ENCODE data around the gene PDE4D. TPM values are rescaled to one million over a fixed set of nuclear protein-coding genes. Genes with fewer than 3 reads are reported as not detected.

PDE4D gene
- polyA plus RNA-seq, 1 donor (not counting 4 experiments of a cell fraction or from before 2014, with no cell fraction given), result 3.6 TPM

GRCh38 chr5:59591162-59591561 lies 302.4 kb downstream of the PDE4D start:
- Histone ChIP-seq H3K4me1 (ENCODE audit: control insufficient read depth, extremely low read depth, insufficient read depth, low read length) (peaks cover 32% of the 10 kb centered on the region), H3K27ac (ENCODE audit: control insufficient read depth, insufficient read depth, low read length) (peak overlapping the region; percentile 90), H3K4me2 (ENCODE audit: control insufficient read depth, extremely low read depth, insufficient read depth, low read depth, low read length) (peak overlapping the region; percentile 85), H3K36me3 (ENCODE audit: control insufficient read depth in 2 of 2, extremely low read depth in 1 of 2, insufficient read depth in 2 of 2, low read length in 2 of 2) (no peaks in the 10 kb centered on the region), H2AFZ (ENCODE audit: control insufficient read depth, low read length) (no peak overlapping the region), H4K20me1 (ENCODE audit: control insufficient read depth, extremely low read depth, insufficient read depth, low read length) (no peaks in the 10 kb centered on the region), H3K4me3 (ENCODE audit: control insufficient read depth in 2 of 3, extremely low read depth in 1 of 3, insufficient read depth in 2 of 3, low read depth in 1 of 3, low read length in 3 of 3) (no peak overlapping the region), H3K9me1 (ENCODE audit: control insufficient read depth, extremely low read depth, insufficient read depth, low read length) (no peaks in the 10 kb centered on the region), H3K79me2 (ENCODE audit: control insufficient read depth, insufficient read depth, low read length) (no peaks in the 10 kb centered on the region), H3K27me3 (ENCODE audit: control insufficient read depth, extremely low read depth, insufficient read depth, low read length) (no peaks in the 10 kb centered on the region), H3K9ac (ENCODE audit: control insufficient read depth, extremely low read depth, insufficient read depth, low read length) (peak overlapping the region; percentile 67), H3K9me3 (ENCODE audit: control insufficient read depth, low read depth, low read length) (no peaks in the 10 kb centered on the region)
- no peak for DNase-seq (ENCODE audit: low read depth, low spot score)
- no peak for FAIRE-seq
- TF ChIP-seq CTCF (optimal IDR thresholded peaks at IDR 0.05 in 1 of 3, IDR thresholded peaks at IDR 0.05 in 1 of 3, conservative IDR thresholded peaks at IDR 0.05 in 1 of 3; ENCODE audit: extremely low read depth in 1 of 3, insufficient read depth in 2 of 3, low read length in 3 of 3) (no peak), EZH2 (IDR thresholded peaks at IDR 0.05; ENCODE audit: low read length) (no peak)
- dilution Hi-C loops (cut with MboI; ENCODE audit: extremely low pct_ligation_motif_present, low sequenced_read_pairs), result no loop called here

GRCh38 chr5:59588922-59589321 lies 304.6 kb downstream of the PDE4D start:
- Histone ChIP-seq H3K9me1 (ENCODE audit: control insufficient read depth, extremely low read depth, insufficient read depth, low read length) (no peaks in the 10 kb centered on the region), H3K9ac (ENCODE audit: control insufficient read depth, extremely low read depth, insufficient read depth, low read length) (no peak overlapping the region), H3K4me3 (ENCODE audit: control insufficient read depth in 2 of 3, extremely low read depth in 1 of 3, insufficient read depth in 2 of 3, low read depth in 1 of 3, low read length in 3 of 3) (no peak overlapping the region), H3K9me3 (ENCODE audit: control insufficient read depth, low read depth, low read length) (no peaks in the 10 kb centered on the region), H4K20me1 (ENCODE audit: control insufficient read depth, extremely low read depth, insufficient read depth, low read length) (no peaks in the 10 kb centered on the region), H3K4me2 (ENCODE audit: control insufficient read depth, extremely low read depth, insufficient read depth, low read depth, low read length) (no peak overlapping the region), H3K27ac (ENCODE audit: control insufficient read depth, insufficient read depth, low read length) (no peak overlapping the region), H3K4me1 (ENCODE audit: control insufficient read depth, extremely low read depth, insufficient read depth, low read length) (peaks cover 32% of the 10 kb centered on the region), H3K36me3 (ENCODE audit: control insufficient read depth in 2 of 2, extremely low read depth in 1 of 2, insufficient read depth in 2 of 2, low read length in 2 of 2) (no peaks in the 10 kb centered on the region), H3K27me3 (ENCODE audit: control insufficient read depth, extremely low read depth, insufficient read depth, low read length) (no peaks in the 10 kb centered on the region), H3K79me2 (ENCODE audit: control insufficient read depth, insufficient read depth, low read length) (no peaks in the 10 kb centered on the region), H2AFZ (ENCODE audit: control insufficient read depth, low read length) (no peak overlapping the region)
- FAIRE-seq (peak; percentile 69), DNase-seq (ENCODE audit: low read depth, low spot score) (no peak)
- dilution Hi-C loops (cut with MboI; ENCODE audit: extremely low pct_ligation_motif_present, low sequenced_read_pairs), result no loop called here
- TF ChIP-seq CTCF (optimal IDR thresholded peaks at IDR 0.05 in 1 of 3, IDR thresholded peaks at IDR 0.05 in 1 of 3, conservative IDR thresholded peaks at IDR 0.05 in 1 of 3; ENCODE audit: extremely low read depth in 1 of 3, insufficient read depth in 2 of 3, low read length in 3 of 3) (no peak), EZH2 (IDR thresholded peaks at IDR 0.05; ENCODE audit: low read length) (no peak)
